Chondrocyte (in vitro differentiated cells): ENCODE data around the gene PDZD8. TPM values are rescaled to one million over a fixed set of nuclear protein-coding genes. Genes with fewer than 3 reads are reported as not detected.

Experiments used
- DNase-seq: peaks from one replicate; pipeline ENCODE4 v3.0.0; 2021; ENCODE audit warnings: mixed read lengths, low spot score
- H3K27ac Mint-ChIP-seq: one replicate; pipeline ENCODE4 v1.8.0; 2021; ENCODE audit warnings: mild to moderate bottlenecking, moderate library complexity, mixed read lengths; ENCODE audit not compliant: unreplicated experiment
- H3K27me3 Mint-ChIP-seq: 2 replicates; pipeline ENCODE4 v1.8.0; 2021; ENCODE audit warnings: low read depth, mixed read lengths
- H3K36me3 Mint-ChIP-seq: 2 replicates; pipeline ENCODE4 v1.8.0; 2021; ENCODE audit warnings: low read depth, mixed read lengths
- H3K4me1 Mint-ChIP-seq: 2 replicates; pipeline ENCODE4 v1.8.0; 2021; ENCODE audit warnings: low read depth, mild to moderate bottlenecking, mixed read lengths
- H3K4me3 Mint-ChIP-seq: one replicate; pipeline ENCODE4 v1.8.0; 2021; ENCODE audit warnings: mild to moderate bottlenecking, moderate library complexity, mixed read lengths; ENCODE audit not compliant: unreplicated experiment
- H3K9me3 Mint-ChIP-seq: 2 replicates; pipeline ENCODE4 v1.8.0; 2021; ENCODE audit warnings: low read depth, mixed read lengths
- CTCF ChIP-seq: fragments of 200-600 bp; sonication (generic); IDR thresholded peaks from 2 replicates; pipeline ENCODE4 v1.5.0; 2021; ENCODE audit warnings: antibody characterized with exemption, mild to moderate bottlenecking, moderate library complexity
- total RNA-seq: library from RNA; stranded (reverse); gene quantifications from 3 replicates; pipeline ENCODE4 v1.2.1, GENCODE V29; 2021

Gene PDZD8
- total RNA-seq, 1 donor from 2014 or later: 36.3 TPM

DNA sequence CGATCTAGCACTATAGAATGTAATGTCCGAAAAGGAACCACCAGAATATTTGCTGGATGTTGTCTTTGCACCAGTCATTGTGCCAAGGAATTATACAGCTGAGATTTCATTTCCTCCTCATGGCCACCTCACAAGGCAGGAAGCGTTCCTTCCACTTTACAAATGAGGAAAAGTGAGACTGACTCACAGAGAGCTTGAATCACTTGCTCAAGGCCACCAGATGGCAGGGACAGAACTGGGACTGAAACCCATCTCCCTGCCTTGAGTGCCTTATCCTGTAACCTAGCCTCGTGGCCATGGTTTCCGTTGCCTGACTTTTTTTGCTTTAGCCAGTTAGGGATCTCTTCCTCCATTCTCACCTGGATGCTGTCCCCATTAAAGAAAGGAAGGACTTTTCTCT, 44.7 kb upstream of the PDZD8 start:
- no peak overlapping the region for H3K4me3 Mint-ChIP-seq
- H3K27me3 Mint-ChIP-seq: peaks cover 10% of the 10 kb centered on the region
- H3K36me3 Mint-ChIP-seq: no peaks in the 10 kb centered on the region
- no peak for TF ChIP-seq CTCF
- peaks cover 3% of the 10 kb centered on the region for H3K4me1 Mint-ChIP-seq
- H3K9me3 Mint-ChIP-seq: no peaks in the 10 kb centered on the region
- H3K27ac Mint-ChIP-seq: no peak overlapping the region
- no peak for DNase-seq

DNA sequence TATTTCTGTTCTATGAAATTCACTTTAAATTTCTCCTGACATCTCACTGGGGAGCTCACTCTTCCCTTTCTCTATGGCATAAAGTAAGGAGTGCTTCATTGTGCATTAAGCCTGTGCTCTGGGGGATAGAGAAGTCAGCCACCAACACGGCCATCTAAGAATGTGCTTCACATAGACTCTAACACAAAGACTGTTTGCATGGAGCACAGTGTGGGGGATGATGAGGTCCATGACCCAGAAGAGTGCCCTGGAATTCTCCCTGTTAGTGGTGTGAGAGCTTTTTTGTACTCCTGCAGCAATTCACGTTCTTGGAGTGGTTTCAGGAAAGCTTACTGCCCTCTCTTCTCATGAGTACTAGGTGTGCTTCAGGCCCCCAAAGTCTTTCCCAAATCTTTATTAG, 43.9 kb upstream of the PDZD8 start:
- H3K4me3 Mint-ChIP-seq: no peak overlapping the region
- H3K27ac Mint-ChIP-seq: no peak overlapping the region
- peaks cover 6% of the 10 kb centered on the region for H3K4me1 Mint-ChIP-seq
- no peaks in the 10 kb centered on the region for H3K9me3 Mint-ChIP-seq
- DNase-seq: no peak
- TF ChIP-seq CTCF: no peak
- no peaks in the 10 kb centered on the region for H3K36me3 Mint-ChIP-seq
- H3K27me3 Mint-ChIP-seq: peaks cover 10% of the 10 kb centered on the region

GRCh38 chr10:117418121-117418520, 42.9 kb upstream of the PDZD8 start:
- no peak for TF ChIP-seq CTCF

GRCh38 chr10:117417196-117417595, 42.0 kb upstream of the PDZD8 start:
- Mint-ChIP-seq H3K27me3 (peaks cover 16% of the 10 kb centered on the region), H3K27ac (no peak overlapping the region), H3K36me3 (no peaks in the 10 kb centered on the region), H3K4me3 (no peak overlapping the region), H3K9me3 (no peaks in the 10 kb centered on the region), H3K4me1 (peaks cover 9% of the 10 kb centered on the region)
- no peak for TF ChIP-seq CTCF
- no peak for DNase-seq

More at GRCh38 chr10:117418121-117418520, 42.9 kb upstream of the PDZD8 start:
- H3K4me3 Mint-ChIP-seq: no peak overlapping the region
- peaks cover 10% of the 10 kb centered on the region for H3K27me3 Mint-ChIP-seq
- DNase-seq: no peak
- no peaks in the 10 kb centered on the region for H3K36me3 Mint-ChIP-seq
- no peak overlapping the region for H3K27ac Mint-ChIP-seq
- no peaks in the 10 kb centered on the region for H3K9me3 Mint-ChIP-seq
- peaks cover 9% of the 10 kb centered on the region for H3K4me1 Mint-ChIP-seq

- TF ChIP-seq CTCF: no peak
- H3K27me3 Mint-ChIP-seq: peaks cover 21% of the 10 kb centered on the region
- no peak for DNase-seq
- peaks cover 9% of the 10 kb centered on the region for H3K4me1 Mint-ChIP-seq
- no peaks in the 10 kb centered on the region for H3K36me3 Mint-ChIP-seq
- no peaks in the 10 kb centered on the region for H3K9me3 Mint-ChIP-seq
- no peak overlapping the region for H3K27ac Mint-ChIP-seq
- H3K4me3 Mint-ChIP-seq: no peak overlapping the region
Measured at GRCh38 chr10:117413928-117414618, 38.8 kb upstream of the PDZD8 start.
